HG03469 (cell line): ENCODE data around the gene POLR1C.
"Not testable (repeated sequence)": the region's sequence is repeated elsewhere in the genome, so short reads cannot be mapped to it uniquely, and the experiment has no call there.

ENCODE experiments used
- ATAC-seq: cut with Tn5 transposase; IDR thresholded peaks from one replicate; pipeline ENCODE4 v1.9.1; 2021; ENCODE audit warnings: mild to moderate bottlenecking, moderate library complexity, moderate number of reproducible peaks; ENCODE audit not compliant: unreplicated experiment

POLR1C gene

GRCh38 chr6:43509142-43509983 lies 7.5 kb upstream of the POLR1C start:
- no peak for ATAC-seq

- no peak for ATAC-seq
Observed at GRCh38 chr6:43509984-43510826, 6.7 kb upstream of the POLR1C start, which contains the start of gene LRRC73. TSS of gene LRRC73 (minus strand) at chr6:43510346. CDS start at chr6:43509785, 561 bp downstream.

- no peak for ATAC-seq
Observed at GRCh38 chr6:43510827-43511163, 6.1 kb upstream of the POLR1C start.

- no peak for ATAC-seq
Observed at GRCh38 chr6:43511824-43512415, 5.0 kb upstream of the POLR1C start.

- no peak for ATAC-seq
Observed at GRCh38 chr6:43515808-43516207, 1.1 kb upstream of the POLR1C start.

- peak; percentile 6 for ATAC-seq
Observed at GRCh38 chr6:43516367-43516696, 557 bp upstream of the POLR1C start.

GRCh38 chr6:43517505-43518357 lies 842 bp downstream of the POLR1C start:
- no peak for ATAC-seq

- no peak for ATAC-seq
Observed at GRCh38 chr6:43520097-43520496, 3.2 kb downstream of the POLR1C start.

GRCh38 chr6:43521836-43522235 lies 4.9 kb downstream of the POLR1C start:
- ATAC-seq, result no peak

- no peak for ATAC-seq
Observed at GRCh38 chr6:43522547-43523261, 5.8 kb downstream of the POLR1C start.

GRCh38 chr6:43523284-43523683 lies 6.4 kb downstream of the POLR1C start:
- ATAC-seq, result no peak

- no peak for ATAC-seq
Observed at GRCh38 chr6:43524483-43524961, 7.6 kb downstream of the POLR1C start.

GRCh38 chr6:43532201-43532600 lies 15.3 kb downstream of the POLR1C start:
- ATAC-seq, result no peak

GRCh38 chr6:43538986-43539385 lies 22.1 kb downstream of the POLR1C start:
- not testable (repeated sequence) for ATAC-seq

GRCh38 chr6:43539409-43539808 lies 22.5 kb downstream of the POLR1C start:
- not testable (repeated sequence) for ATAC-seq

GRCh38 chr6:43540507-43540906 lies 23.6 kb downstream of the POLR1C start:
- ATAC-seq, result no peak

- ATAC-seq, result no peak
Observed at GRCh38 chr6:43541774-43542471, 25.0 kb downstream of the POLR1C start.

GRCh38 chr6:43544461-43544860 lies 27.6 kb downstream of the POLR1C start:
- ATAC-seq, result no peak

- ATAC-seq, result no peak
Observed at GRCh38 chr6:43547222-43547621, 30.3 kb downstream of the POLR1C start.
